ENCODE results near the gene CPE. TPM values are rescaled to one million over a fixed set of nuclear protein-coding genes. Genes with fewer than 3 reads are reported as not detected.

CPE gene
- total and polyA plus RNA-seq, 2 donors (not counting 3 experiments of a cell fraction or from before 2014, with no cell fraction given): 2.7 to 9.2 TPM

GRCh38 chr4:165383591-165384073, 4.8 kb downstream of the CPE start:
- H3K9me1 ChIP-seq (replicated peaks; ENCODE audit: control insufficient read depth, extremely low read depth, insufficient read depth, low read length): no peaks in the 10 kb centered on the region
- ChIA-PET CTCF (interaction anchor here (1.2 to 1.4 kb wide), 2 partner anchors 36 to 48 kb away, joined by 3 to 4 read pairs; no protein-coding TSS in a partner anchor), POLR2A (no interaction called here)
- H3K36me3 ChIP-seq (ENCODE audit: control insufficient read depth in 2 of 2, extremely low read depth in 1 of 2, insufficient read depth in 2 of 2, low read length in 2 of 2): no peaks in the 10 kb centered on the region
- no peak overlapping the region for H3K4me3 ChIP-seq (replicated peaks in 1 of 3; ENCODE audit: insufficient read depth in 1 of 3, low read depth in 1 of 3, low read length in 3 of 3)
- H2AFZ ChIP-seq (ENCODE audit: low read depth, low read length): no peak overlapping the region
- TF ChIP-seq POLR2A (IDR thresholded peaks at IDR 0.05; ENCODE audit: low read depth, low read length) (no peak), JUN (IDR thresholded peaks at IDR 0.05; ENCODE audit: borderline replicate concordance, insufficient read depth, insufficient read length, low read depth) (no peak), EZH2 (IDR thresholded peaks at IDR 0.05; ENCODE audit: borderline replicate concordance, low read depth, low read length, severe bottlenecking) (no peak), CTCF (IDR thresholded peaks at IDR 0.05; ENCODE audit: extremely low read depth in 1 of 2, insufficient read depth in 1 of 2, low read depth in 1 of 2, low read length in 2 of 2) (no peak), MYC (IDR thresholded peaks at IDR 0.05; ENCODE audit: low read depth, low read length) (no peak)
- no peaks in the 10 kb centered on the region for H3K4me1 ChIP-seq (ENCODE audit: control insufficient read depth, extremely low read depth, insufficient read depth, low read length)
- no TSS peak for BruUV-seq (replicated peaks)
- dilution Hi-C loops (cut with MboI; ENCODE audit: extremely low pct_ligation_motif_present, low sequenced_read_pairs): no loop called here
- no peaks in the 10 kb centered on the region for H3K79me2 ChIP-seq (ENCODE audit: control insufficient read depth, insufficient read depth, low read length)
- DNase-seq (ENCODE audit: low read depth, low spot score) (no peak), FAIRE-seq (no peak)
- no peak overlapping the region for H3K4me2 ChIP-seq (ENCODE audit: insufficient read depth, low read length)
- no peaks in the 10 kb centered on the region for H3K9me3 ChIP-seq (replicated peaks; ENCODE audit: control insufficient read depth, insufficient read depth, low read length)
- no peaks in the 10 kb centered on the region for H3K27me3 ChIP-seq (ENCODE audit: control insufficient read depth in 2 of 2, insufficient read depth in 2 of 2, low read length in 2 of 2)
- intact Hi-C loops (cut with micrococcal nuclease): no loop called here
- H3K27ac ChIP-seq (ENCODE audit: insufficient read depth, low read depth, low read length): no peak overlapping the region
- no peaks in the 10 kb centered on the region for H4K20me1 ChIP-seq (replicated peaks; ENCODE audit: control insufficient read depth, extremely low read depth, insufficient read depth, low read length)
- no peak overlapping the region for H3K9ac ChIP-seq (replicated peaks; ENCODE audit: extremely low read depth, insufficient read depth, low read length)

GRCh38 chr4:165384186-165384585, 5.4 kb downstream of the CPE start:
- H3K79me2 ChIP-seq (ENCODE audit: control insufficient read depth, insufficient read depth, low read length): no peaks in the 10 kb centered on the region
- no peak overlapping the region for H3K9ac ChIP-seq (replicated peaks; ENCODE audit: extremely low read depth, insufficient read depth, low read length)
- intact Hi-C loops (cut with micrococcal nuclease): no loop called here
- no peak overlapping the region for H3K27ac ChIP-seq (ENCODE audit: insufficient read depth, low read depth, low read length)
- H3K27me3 ChIP-seq (ENCODE audit: control insufficient read depth in 2 of 2, insufficient read depth in 2 of 2, low read length in 2 of 2): no peaks in the 10 kb centered on the region
- no peaks in the 10 kb centered on the region for H4K20me1 ChIP-seq (replicated peaks; ENCODE audit: control insufficient read depth, extremely low read depth, insufficient read depth, low read length)
- no peaks in the 10 kb centered on the region for H3K9me1 ChIP-seq (replicated peaks; ENCODE audit: control insufficient read depth, extremely low read depth, insufficient read depth, low read length)
- DNase-seq (ENCODE audit: low read depth, low spot score) (no peak), FAIRE-seq (no peak)
- TF ChIP-seq FOS (IDR thresholded peaks at IDR 0.05; ENCODE audit: borderline replicate concordance, insufficient read depth, low read length): no peak
- TF ChIP-seq POLR2AphosphoS5 (IDR thresholded peaks at IDR 0.05; ENCODE audit: insufficient read depth, low read depth, low read length): no peak
- TF ChIP-seq JUN (IDR thresholded peaks at IDR 0.05; ENCODE audit: borderline replicate concordance, insufficient read depth, insufficient read length, low read depth): no peak
- TF ChIP-seq POLR2A (IDR thresholded peaks at IDR 0.05; ENCODE audit: low read depth, low read length): no peak
- TF ChIP-seq CTCF (IDR thresholded peaks at IDR 0.05; ENCODE audit: extremely low read depth in 1 of 2, insufficient read depth in 1 of 2, low read depth in 1 of 2, low read length in 2 of 2): no peak
- TF ChIP-seq EZH2 (IDR thresholded peaks at IDR 0.05; ENCODE audit: borderline replicate concordance, low read depth, low read length, severe bottlenecking): no peak
- no peak for TF ChIP-seq GATA2 (IDR thresholded peaks at IDR 0.05; ENCODE audit: insufficient read depth, insufficient read length, low read depth, low read length)
- TF ChIP-seq MYC (IDR thresholded peaks at IDR 0.05; ENCODE audit: low read depth, low read length): no peak
- TF ChIP-seq MAX (IDR thresholded peaks at IDR 0.05; ENCODE audit: insufficient read depth, insufficient read length): no peak
- ChIA-PET CTCF (interaction anchor here (0.7 to 1.4 kb wide), 3 partner anchors 36 to 253 kb away, joined by 3 to 4 read pairs (median 3); no protein-coding TSS in a partner anchor), POLR2A (no interaction called here)
- H3K36me3 ChIP-seq (ENCODE audit: control insufficient read depth in 2 of 2, extremely low read depth in 1 of 2, insufficient read depth in 2 of 2, low read length in 2 of 2): no peaks in the 10 kb centered on the region
- dilution Hi-C loops (cut with MboI; ENCODE audit: extremely low pct_ligation_motif_present, low sequenced_read_pairs): no loop called here
- no peaks in the 10 kb centered on the region for H3K4me1 ChIP-seq (ENCODE audit: control insufficient read depth, extremely low read depth, insufficient read depth, low read length)
- H3K4me3 ChIP-seq (replicated peaks in 1 of 3; ENCODE audit: insufficient read depth in 1 of 3, low read depth in 1 of 3, low read length in 3 of 3): no peak overlapping the region
- H2AFZ ChIP-seq (ENCODE audit: low read depth, low read length): no peak overlapping the region
- H3K9me3 ChIP-seq (replicated peaks; ENCODE audit: control insufficient read depth, insufficient read depth, low read length): no peaks in the 10 kb centered on the region
- no peak overlapping the region for H3K4me2 ChIP-seq (ENCODE audit: insufficient read depth, low read length)
- BruUV-seq (replicated peaks): no TSS peak

Measured in endothelial cell of umbilical vein (primary cell).